Fibroblast of the aortic adventitia (primary cell): Measurements from ENCODE around the gene CPSF3. TPM values are rescaled to one million over a fixed set of nuclear protein-coding genes. Genes with fewer than 3 reads are reported as not detected.
"Not testable (repeated sequence)": the region's sequence is repeated elsewhere in the genome, so short reads cannot be mapped to it uniquely, and the experiment has no call there.

Experiments used
- DNase-seq: peaks from one replicate; pipeline ENCODE4 v3.0.0-alpha.2; 2010; ENCODE audit warnings: low read depth
- H3K4me3 ChIP-seq: 2 replicates; pipeline ENCODE4 v1.5.1; 2011; ENCODE audit warnings: low read depth, mild to moderate bottlenecking, control low read depth, low read length, moderate library complexity
- CTCF ChIP-seq: IDR thresholded peaks from 2 replicates; pipeline ENCODE4 v1.5.1; 2011; ENCODE audit warnings: mild to moderate bottlenecking, low read length, control low read depth, inconsistent platforms; ENCODE audit not compliant: insufficient read depth
- total RNA-seq: library from RNA; depleted of rRNA; stranded (reverse); fragments of >200 nt; gene quantifications from 2 replicates; pipeline ENCODE4 v1.2.3, GENCODE V29; 2012; ENCODE audit warnings: low replicate concordance

Gene CPSF3
- total RNA-seq, 1 donor = 62.2 TPM

- TF ChIP-seq CTCF = no peak
- H3K4me3 ChIP-seq = no peak overlapping the region
- DNase-seq = no peak
These were observed 26.3 kb upstream of the CPSF3 start for GRCh38 chr2:9397201-9397600.

GRCh38 chr2:9398251-9398650, 25.2 kb upstream of the CPSF3 start:
- not testable (repeated sequence) for DNase-seq, H3K4me3 ChIP-seq

GRCh38 chr2:9398881-9399780, 24.3 kb upstream of the CPSF3 start:
- DNase-seq = no peak
- no peak for TF ChIP-seq CTCF
- no peak overlapping the region for H3K4me3 ChIP-seq

GRCh38 chr2:9400268-9401058, 23.0 kb upstream of the CPSF3 start:
- H3K4me3 ChIP-seq = no peak overlapping the region
- TF ChIP-seq CTCF = no peak
- DNase-seq = no peak

- no peak overlapping the region for H3K4me3 ChIP-seq
- DNase-seq = no peak
- TF ChIP-seq CTCF = no peak
These were observed 22.4 kb upstream of the CPSF3 start for GRCh38 chr2:9401059-9401547.

GRCh38 chr2:9401646-9402371, 21.6 kb upstream of the CPSF3 start:
- TF ChIP-seq CTCF = no peak
- no peak overlapping the region for H3K4me3 ChIP-seq
- DNase-seq = no peak

- DNase-seq = no peak
- TF ChIP-seq CTCF = no peak
- no peak overlapping the region for H3K4me3 ChIP-seq
These were observed 19.5 kb upstream of the CPSF3 start for GRCh38 chr2:9403924-9404323.
